CD4-positive, alpha-beta T cell treated with Interleukin-21 for 1 hour (primary cell): ENCODE results near the gene SPRN.
"Not testable (repeated sequence)": the region's sequence is repeated elsewhere in the genome, so short reads cannot be mapped to it uniquely, and the experiment has no call there.

ENCODE experiments used
- DNase-seq: peaks from one replicate; pipeline ENCODE4 v3.0.0-alpha.2; 2020

Gene SPRN

GRCh38 chr10:133456041-133456951, 31.9 kb upstream of the SPRN start:
- DNase-seq = no peak

GRCh38 chr10:133455611-133456031, 31.2 kb upstream of the SPRN start:
- no peak for DNase-seq

GRCh38 chr10:133455196-133455595, 30.8 kb upstream of the SPRN start:
- DNase-seq = no peak

GRCh38 chr10:133454204-133454893, 29.9 kb upstream of the SPRN start:
- no peak for DNase-seq

GRCh38 chr10:133453516-133454203, 29.2 kb upstream of the SPRN start, which contains the start of gene SCART1:
SCART1 (plus strand) TSS chr10:133453945; CDS start chr10:133453998, 53 bp downstream.
- DNase-seq = peak; percentile 50

- no peak for DNase-seq
These were observed 28.0 kb upstream of the SPRN start for GRCh38 chr10:133452453-133452852.

- DNase-seq = no peak
These were observed 26.9 kb upstream of the SPRN start for GRCh38 chr10:133451346-133451745.

GRCh38 chr10:133448120-133448519, 23.7 kb upstream of the SPRN start:
- no peak for DNase-seq

GRCh38 chr10:133446979-133447378, 22.6 kb upstream of the SPRN start:
- no peak for DNase-seq

GRCh38 chr10:133445751-133446708, 21.6 kb upstream of the SPRN start:
- DNase-seq = no peak

GRCh38 chr10:133445268-133445732, 20.9 kb upstream of the SPRN start:
- DNase-seq = no peak

- no peak for DNase-seq
These were observed 20.2 kb upstream of the SPRN start for GRCh38 chr10:133444342-133445267.

GRCh38 chr10:133442967-133443924, 18.8 kb upstream of the SPRN start:
- DNase-seq = no peak

- DNase-seq = peak; percentile 33
These were observed 18.0 kb upstream of the SPRN start for GRCh38 chr10:133442191-133442966.

- no peak for DNase-seq
These were observed 17.4 kb upstream of the SPRN start for GRCh38 chr10:133441780-133442179.

- not testable (repeated sequence) for DNase-seq
These were observed 16.9 kb upstream of the SPRN start for GRCh38 chr10:133441356-133441755.

- no peak for DNase-seq
These were observed 16.3 kb upstream of the SPRN start for GRCh38 chr10:133440633-133441285.
